ENCODE data around the gene DPM1. TPM values are rescaled to one million over a fixed set of nuclear protein-coding genes. Genes with fewer than 3 reads are reported as not detected.

DPM1 gene
- total and polyA plus RNA-seq, 2 of the 8 experiments (the other 6 are each of a cell fraction or from before 2014, with no cell fraction given): 42.3 to 57.0 TPM

- TF ChIP-seq PHF8 (conservative IDR thresholded peaks at IDR 0.05; ENCODE audit: low read depth, low read length): peak; percentile 84
- TF ChIP-seq SP1 (IDR thresholded peaks at IDR 0.05; ENCODE audit: low read depth, low read length): no peak
- TF ChIP-seq GTF2F1 (IDR thresholded peaks at IDR 0.05; ENCODE audit: borderline replicate concordance, low read depth, low read length): no peak
- no peak for TF ChIP-seq MAFK (IDR thresholded peaks at IDR 0.05; ENCODE audit: low read depth, low read length)
- peak; percentile 65; the same call in 1 of the 2 replicates for TF ChIP-seq ATF2 (IDR thresholded peaks at IDR 0.05; ENCODE audit: low read length)
- TF ChIP-seq TBP (IDR thresholded peaks at IDR 0.05; ENCODE audit: low read depth, low read length): peak; percentile 97
- peak; percentile 99 for TF ChIP-seq TAF7 (optimal IDR thresholded peaks at IDR 0.05; ENCODE audit: borderline replicate concordance, low read depth, low read length)
- peak; percentile 88 for TF ChIP-seq ASH2L (IDR thresholded peaks at IDR 0.05; ENCODE audit: low read length)
Measured at GRCh38 chr20:50957798-50958614, at the start of gene DPM1 (continued).
